GM21447 (cell line): ENCODE data around the gene FKBP1C.
"Not testable (repeated sequence)": the region's sequence is repeated elsewhere in the genome, so short reads cannot be mapped to it uniquely, and the experiment has no call there.

Experiments used
- ATAC-seq: cut with Tn5 transposase; IDR thresholded peaks from one replicate; pipeline ENCODE4 v1.9.1; 2021; ENCODE audit not compliant: unreplicated experiment

The FKBP1C gene

DNA sequence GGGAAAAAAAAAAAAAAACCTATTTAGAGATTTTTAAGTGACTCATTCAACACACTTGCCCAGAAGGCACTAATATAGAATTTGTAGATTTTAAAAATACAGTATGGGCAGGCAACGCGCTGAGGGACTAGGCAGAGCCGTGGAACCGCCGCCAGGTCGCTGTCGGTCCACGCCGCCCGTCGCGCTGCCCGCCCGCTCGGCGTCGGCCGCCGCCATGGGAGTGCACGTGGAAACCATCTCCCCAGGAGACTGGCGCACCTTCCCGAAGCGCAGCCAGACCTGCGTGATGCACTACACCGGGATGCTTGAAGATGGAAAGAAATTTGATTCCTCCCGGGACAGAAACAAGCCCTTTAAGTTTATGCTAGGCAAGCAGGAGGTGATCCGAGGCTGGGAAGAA lies at the start of gene FKBP1C:
Gene FKBP1C (plus strand): TSS at position 127 of the 400 bp plus-strand sequence.
- ATAC-seq: not testable (repeated sequence)

DNA sequence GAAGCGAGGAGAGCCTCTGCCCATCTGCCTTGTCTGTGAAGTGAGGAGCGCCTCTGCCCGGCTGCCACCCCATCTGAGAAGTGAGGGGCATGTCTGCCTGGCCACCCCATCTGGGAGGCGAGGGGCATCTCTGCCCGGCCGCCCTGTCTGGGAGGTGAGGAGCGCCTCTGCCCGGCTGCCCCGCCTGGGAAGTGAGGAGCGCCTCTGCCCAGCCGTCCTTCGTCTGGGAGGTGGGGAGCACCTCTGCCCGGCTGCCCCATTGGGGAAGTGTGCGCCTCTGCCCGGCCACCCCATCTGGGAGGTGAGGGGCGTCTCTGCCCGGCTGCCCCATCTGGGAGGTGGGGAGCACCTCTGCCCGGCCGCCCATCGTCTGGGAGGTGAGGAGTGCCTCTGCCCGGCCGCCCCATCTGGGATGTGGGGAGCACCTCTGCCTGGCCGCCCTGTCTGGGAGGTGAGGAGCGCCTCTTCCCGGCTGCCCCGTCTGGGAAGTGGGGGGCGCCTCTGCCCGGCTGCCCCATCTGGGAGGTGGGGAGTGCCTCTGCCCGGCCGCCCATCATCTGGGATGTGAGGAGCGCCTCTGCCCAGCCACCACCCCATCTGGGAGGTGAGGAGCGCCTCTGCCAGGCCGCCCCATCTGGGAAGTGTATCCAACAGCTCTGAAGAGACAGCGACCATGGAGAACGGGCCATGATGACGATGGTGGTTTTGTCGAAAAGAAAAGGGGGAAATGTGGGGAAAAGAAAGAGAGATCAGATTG lies 47.0 kb upstream of the FKBP1C start:
- ATAC-seq: not testable (repeated sequence)

DNA sequence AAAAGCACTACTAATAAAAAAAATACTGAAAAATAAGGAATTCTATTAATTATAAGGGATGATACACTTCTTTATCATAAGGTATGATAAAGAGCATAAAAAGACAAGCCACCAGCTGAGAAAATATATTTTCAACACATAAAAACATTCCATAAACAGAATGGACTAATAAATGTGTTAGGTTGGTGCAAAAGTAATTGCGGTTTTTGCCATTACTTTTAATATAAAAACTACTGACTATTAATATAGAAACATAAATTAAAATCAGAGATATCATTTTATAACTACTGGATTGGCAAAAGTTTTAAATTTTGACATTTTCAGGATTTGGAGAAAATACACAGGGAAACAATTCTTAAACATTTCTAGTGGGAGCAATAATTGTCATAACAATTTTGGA lies 37.1 kb upstream of the FKBP1C start:
- ATAC-seq: no peak

DNA sequence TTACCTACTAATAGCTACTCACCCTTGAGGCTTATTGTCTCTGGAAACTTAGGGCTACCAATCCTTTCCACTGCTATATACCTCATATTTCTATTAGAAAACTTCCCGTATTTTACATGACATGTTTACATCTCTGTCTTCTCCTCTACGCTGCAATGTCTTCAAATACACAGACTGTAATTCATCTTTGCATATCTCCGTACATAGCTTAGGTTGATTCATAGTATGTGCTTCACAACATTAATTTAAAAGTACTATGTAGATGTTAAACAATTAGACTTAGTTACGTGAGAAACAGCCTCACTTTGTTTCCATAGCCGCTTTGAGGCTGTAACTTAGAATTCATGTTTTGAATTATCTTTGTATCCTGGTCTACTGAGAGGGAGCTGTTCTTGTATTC lies 35.1 kb upstream of the FKBP1C start:
- no peak for ATAC-seq

DNA sequence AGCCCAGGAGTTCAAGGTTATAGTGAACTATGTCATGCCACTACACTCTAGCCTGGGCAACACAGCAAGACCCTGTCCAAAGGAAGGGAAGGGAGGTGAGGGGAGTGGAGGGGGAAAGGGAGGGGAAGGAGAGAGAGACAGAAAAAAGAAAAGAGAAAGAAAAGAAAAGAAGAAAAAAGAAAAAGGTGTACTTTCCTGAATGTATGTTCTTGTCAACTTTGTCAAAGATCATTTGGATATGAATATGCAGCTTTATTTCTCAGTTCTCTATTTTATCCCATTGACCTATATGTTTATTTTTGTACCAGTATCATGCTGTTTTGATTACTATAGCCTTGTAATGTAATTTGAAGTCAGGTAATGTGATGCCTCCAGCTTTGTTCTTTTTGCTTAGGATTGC lies 30.9 kb upstream of the FKBP1C start:
- ATAC-seq: no peak

DNA sequence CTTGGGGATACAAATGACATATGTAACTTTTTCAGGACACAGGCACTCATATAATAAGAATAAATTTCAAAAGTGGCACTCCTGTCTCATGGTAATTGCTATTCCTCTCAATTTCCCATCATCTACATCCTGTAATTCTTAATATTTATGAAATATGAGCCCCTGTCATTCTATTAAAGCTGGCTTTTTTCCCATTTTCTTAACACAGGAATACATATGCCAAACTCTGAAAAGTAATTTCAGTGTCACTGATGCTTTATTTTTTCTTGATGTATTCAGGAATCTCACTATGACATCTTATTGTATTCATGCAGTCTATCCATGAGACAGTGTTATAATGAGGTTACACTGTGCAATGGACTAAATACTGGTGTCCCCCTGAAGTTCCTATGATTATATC lies 24.3 kb upstream of the FKBP1C start:
- ATAC-seq: no peak

DNA sequence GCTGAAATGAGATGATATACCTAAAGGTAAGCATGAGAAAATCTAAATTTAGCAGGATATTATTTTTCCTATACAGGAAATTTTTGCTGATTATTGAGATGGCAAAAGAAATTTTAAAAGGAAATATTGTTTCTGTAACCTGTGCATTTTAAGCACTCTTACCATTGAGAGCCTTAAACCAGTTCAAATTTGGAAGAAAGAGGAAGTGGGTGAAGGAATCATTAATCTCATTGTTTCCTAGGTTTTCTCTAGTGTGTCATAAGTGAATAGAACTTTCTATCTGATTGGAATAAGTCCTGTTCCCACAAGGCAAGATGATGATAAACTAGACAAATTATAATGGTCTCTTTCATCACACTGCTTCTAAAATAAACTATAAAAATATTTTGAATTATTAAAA lies 22.4 kb upstream of the FKBP1C start:
- no peak for ATAC-seq

DNA sequence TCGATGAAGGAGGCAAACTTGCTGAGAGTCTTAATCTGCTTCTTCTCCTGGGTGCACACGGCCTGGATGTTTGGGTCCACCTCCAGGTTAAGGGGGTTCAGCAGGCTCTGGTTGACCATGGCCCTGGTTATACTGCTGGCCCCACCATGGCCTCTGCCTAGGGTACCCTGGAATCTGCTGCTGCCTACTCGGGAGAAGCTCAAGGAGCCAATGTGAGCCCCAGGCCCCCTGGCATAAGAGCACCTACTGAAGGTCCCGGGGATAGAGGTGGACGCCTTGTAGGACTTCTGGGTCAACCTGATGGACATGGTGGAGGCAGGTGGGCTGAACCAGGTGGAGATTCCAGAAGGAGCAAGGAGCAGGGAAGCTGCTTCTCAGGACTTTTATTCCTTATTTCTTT lies 17.9 kb upstream of the FKBP1C start:
- no peak for ATAC-seq

DNA sequence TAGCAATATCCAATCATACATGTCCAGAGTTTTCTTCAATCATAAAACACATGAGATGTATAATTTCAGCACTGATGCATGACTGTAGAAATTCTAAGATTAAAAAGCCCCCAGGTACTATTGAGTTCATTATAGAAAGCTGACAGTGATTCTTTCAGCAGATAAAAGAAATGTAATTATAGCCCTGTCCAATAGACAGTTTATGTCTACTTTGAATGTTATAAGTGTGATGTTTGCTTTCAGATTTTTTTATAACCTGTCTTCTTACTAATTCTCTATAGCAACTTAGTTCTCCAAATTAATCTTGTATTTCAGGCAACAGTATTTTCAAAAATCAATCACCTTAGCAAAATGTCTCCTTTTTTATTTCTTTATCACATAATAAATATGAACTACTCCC lies 13.5 kb upstream of the FKBP1C start:
- no peak for ATAC-seq

DNA sequence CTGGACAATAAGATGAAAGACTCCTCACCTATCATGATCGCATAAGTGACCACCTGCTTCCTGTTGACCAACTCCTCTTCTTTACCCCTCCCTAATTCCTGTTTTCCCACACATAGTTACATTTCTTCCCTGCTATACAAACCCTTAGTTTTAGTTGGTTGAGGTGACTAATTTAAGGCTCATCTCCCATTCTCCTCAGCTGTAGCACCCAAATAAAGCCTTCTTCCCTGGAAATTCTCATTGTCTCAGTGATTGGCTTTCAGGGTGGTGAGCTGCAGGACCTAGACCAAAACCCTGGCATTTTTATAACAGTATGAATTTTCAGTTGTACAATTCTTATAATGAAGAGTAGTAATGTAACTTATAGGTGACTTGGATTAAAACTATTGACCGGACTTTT lies 2.1 kb downstream of the FKBP1C start:
- no peak for ATAC-seq

DNA sequence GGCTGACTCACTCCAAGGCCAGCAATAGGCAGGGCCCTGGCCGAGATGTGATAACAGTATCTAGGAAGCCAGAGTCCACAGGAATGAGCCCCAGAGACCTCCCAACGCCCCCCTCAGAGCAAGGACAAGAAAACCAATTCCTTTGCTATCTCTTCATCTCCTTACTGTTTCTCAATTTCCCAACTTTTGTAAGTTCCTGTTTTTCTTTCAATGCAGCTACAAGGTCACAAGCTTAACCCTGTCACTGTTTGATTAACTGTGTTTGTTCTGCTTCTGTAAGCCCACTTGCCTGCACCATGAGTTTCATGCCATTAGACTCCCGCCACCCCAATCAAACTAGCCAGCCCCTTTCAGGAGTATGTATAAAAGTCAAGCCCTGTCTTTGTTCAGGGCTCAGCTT lies 3.5 kb downstream of the FKBP1C start:
- no peak for ATAC-seq

DNA sequence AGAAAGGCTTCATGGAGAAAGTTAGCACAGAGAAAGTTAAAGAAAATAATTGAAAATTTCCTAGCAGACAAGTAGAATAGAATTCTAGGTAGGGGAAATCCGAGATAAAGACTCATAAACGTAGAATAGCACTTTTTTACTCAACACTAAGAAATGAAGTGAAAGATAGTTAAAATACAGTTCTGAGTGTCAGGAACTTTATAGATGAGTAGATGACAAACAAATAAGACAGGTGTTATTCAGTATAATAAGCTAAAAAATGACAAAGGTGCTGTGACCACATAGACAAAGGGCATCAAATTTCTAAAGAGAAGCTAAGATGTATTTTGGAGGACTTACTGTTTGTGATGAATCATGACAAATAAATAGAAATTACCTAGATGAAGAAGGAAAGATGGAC lies 12.9 kb downstream of the FKBP1C start:
- no peak for ATAC-seq

DNA sequence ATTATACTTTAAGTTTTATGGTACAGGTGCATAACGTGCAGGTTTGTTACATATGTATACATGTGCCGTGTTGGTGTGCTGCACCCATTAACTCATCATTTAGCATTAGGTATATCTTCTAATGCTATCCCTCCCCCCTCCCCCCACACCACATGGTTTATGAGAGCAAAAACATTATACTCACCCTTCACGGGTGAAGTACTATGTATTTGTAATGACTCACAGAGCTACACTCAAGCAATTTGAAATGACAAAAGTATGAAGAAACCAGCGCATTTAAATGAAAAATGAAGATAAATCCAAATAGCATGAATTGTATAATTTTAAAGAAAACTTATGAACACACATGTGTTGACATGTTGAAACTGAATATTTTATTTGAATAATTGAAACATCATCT lies 14.7 kb downstream of the FKBP1C start:
- not testable (repeated sequence) for ATAC-seq

DNA sequence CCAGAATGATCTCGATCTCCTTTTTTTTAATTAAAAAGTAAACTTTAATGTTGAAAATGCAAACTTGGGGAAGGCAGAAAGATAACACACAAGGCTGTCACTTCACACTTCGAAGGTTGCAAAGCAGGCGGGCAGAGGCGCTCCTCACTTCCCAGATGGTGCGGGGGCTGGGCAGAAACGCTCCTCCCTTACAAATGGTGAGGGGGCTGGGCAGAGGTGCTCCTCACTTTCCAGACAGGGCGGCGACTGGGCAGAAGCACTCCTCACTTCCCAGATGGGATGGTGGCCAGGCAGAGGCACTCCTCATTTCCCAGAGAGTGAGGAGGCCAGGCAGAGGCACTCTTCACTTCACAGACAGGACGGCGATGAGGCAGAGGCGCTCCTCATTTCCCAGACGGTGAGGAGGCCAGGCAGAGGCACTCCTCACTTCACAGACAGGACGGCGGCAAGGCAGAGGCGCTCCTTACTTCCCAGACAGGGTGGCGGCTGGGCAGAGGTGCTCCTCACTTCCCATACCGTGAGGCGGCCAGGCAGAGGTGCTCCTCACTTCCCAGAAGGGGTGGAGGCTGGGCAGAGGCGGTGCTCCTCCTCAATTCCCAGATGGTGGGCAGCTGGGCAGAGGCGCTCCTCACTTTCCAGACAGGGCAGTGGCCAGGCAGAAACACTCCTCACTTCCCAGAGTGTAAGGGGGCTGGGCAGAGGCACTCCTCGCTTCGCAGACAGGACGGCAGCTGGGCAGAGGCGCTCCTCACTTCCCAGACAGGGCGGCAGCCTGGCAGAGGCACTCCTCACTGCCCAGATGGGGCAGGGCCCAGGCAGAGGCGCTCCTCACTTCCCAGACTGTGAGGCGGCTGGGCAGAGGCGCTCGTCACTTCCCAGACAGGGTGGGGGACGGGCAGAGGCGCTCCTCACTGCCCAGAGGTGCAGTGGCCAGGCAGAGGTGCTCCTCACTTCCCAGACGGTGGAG lies 16.9 kb downstream of the FKBP1C start:
- ATAC-seq: not testable (repeated sequence)

DNA sequence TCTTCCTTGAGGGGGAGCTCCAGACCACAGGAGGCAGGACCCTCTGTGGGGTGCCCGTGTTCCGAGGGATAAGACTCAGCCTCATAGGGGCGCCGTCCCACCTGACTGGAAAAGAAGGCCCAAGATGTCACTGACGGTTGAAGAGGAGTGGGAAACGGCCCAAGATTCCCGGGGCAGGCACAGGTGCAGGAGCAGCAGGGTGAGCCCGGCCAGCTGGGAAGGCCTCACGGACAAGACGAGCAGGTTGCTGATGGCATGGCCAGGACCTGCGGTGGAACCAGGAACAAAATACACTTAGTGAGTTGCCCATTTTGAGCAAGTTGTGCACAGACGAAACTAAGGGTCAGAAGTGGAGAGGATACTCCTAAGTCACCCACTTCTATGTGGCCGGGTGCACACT lies 18.8 kb downstream of the FKBP1C start:
- not testable (repeated sequence) for ATAC-seq

DNA sequence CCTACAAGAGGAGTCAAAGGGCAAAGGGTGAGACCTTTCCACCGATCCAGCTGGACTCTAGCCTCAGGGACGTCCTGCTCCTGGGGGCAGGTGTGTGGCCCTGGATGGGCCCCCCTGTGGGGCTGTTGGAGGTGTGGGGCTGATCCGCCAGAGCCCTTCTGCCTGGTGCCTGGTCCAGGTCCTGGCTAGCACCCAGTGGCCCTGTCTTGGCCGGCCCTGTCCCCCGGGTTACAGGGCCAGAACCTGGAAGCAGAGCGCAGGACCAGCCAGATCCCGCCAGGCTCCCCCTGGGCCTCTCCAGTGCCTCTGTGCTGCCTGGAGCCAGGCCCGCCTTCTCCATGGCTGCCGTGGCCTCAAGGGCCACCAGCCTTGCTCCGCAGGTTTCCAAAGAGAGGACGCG lies 19.2 kb downstream of the FKBP1C start:
- not testable (repeated sequence) for ATAC-seq

DNA sequence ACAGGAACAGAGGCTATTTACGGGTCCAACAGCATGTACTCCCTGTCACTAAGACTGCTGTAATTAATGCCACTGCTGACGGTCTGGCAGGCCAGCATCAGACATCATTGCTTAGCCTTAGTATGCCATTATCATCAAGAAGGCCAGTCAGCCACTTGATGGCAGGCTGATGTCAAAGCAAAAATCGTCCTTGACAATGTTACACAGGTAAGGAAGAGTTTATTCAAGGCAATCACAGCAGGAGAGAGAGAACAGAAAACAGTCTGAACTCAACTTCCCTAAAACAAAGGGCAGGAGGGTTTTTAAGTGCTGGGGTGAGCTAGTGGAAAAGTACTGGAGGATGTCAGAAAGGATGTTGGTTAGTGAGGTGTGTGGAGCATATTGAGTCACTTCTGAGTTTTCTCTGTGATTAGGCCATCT lies 25.1 kb downstream of the FKBP1C start:
- ATAC-seq: peak; percentile 65

DNA sequence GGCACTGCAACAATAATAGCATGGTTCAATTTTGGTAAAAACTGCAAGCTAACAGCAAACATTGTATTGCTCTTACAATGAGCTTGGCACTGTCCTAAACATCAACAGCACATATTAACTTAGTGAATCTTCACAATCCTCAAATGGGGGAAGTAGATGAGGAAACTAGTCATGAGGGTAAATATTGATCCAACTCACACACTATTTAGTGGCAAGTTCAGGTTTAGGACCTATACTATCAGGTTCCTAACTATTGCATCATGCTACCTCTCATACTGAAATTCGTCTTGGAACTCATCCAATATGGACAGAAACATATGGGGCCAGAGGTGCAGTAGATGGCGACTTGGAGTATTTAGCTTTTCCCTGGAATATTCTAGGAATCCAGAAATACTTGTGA lies 34.2 kb downstream of the FKBP1C start:
- ATAC-seq: no peak

DNA sequence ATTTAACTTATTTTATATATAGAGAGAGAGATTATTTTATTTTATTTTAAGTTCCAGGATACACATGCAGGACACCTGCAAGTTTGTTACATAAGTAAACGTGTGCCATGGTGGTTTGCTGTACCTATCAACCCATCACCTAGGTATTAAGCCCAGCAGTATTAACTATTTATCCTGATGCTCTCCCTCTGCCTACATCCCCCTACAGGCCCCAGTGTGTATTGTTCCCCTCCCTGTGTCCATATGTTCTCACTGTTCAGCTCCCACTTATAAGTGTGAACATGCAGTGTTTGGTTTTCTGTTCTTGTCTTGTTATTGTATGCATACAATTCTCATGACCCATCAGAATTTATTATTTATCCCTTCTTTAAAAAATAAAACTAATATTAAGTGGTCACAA lies 34.6 kb downstream of the FKBP1C start:
- no peak for ATAC-seq

DNA sequence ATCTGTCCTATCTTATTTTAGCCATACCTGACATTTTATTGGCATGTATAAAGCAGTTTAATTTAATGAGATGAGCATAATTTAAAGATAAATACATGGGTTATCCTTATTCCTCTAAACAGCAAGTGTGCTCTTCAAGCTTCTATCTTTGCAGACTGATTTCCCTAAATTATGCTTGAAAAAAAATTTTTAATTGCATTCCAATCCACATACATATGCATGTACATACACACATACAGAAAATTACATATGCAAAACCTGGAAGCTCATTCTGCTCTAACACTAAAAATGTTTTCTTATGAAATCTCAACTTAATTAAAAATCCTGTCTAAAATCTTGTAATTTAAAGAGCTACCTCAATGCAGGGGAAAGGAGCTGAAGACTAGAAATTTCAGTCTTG lies 35.3 kb downstream of the FKBP1C start:
- ATAC-seq: no peak

DNA sequence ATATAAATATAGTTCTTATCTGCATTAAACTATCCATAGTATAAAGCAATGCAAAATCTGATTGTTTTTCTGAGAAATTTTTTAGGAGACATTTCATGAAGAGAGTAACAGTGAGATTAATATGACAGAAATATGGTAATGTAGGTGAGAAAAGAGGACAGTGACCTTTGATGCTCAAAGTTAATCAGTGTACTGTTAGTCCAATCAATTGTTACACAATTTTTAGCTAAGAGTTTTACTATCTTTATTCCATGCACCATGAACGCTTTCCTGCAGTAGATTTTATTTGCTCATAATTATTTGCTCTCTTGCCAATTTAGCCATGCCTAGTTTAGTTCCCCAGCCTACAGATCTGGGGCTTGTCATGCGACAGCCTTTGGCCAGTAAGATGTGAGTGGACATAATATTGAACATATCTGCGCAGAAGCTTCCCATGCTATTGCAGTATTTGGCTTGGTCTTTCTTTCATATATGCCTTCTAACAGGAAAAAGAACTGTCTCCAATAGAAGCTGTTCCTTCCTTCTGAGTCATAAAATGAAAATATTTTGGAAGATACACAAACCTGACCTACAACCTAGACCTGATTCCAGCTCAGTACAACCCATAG lies 38.7 kb downstream of the FKBP1C start:
- ATAC-seq: no peak

DNA sequence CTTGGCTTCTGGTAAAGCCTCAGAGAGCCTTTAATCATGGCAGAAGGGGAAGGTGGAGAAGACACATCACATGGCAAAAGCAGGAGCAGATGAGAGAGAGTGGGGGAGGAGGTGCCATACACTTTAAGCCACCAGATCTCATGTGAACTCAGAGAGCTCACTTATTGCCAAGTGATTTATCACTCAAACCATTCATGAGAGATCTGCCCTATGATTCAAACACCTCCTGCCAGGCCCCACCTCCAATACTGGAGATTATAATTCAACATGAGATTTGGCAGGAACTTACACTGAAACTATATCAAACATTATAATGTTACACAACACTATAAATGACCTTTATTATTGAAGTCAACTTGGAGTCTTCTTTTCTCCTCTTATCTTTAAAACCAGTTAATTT lies 47.9 kb downstream of the FKBP1C start:
- ATAC-seq: no peak
